Activated CD8-positive, alpha-beta memory T cell treated with anti-CD3 and anti-CD28 coated beads for 4 hours (primary cell): Measurements from ENCODE around the gene KHNYN.

Source experiments
- DNase-seq, 2 donors: peaks; one replicate each; pipeline ENCODE4 v3.0.0-alpha.2; 2020; ENCODE audit warnings: low read depth in 2 of 2

The KHNYN gene

DNA sequence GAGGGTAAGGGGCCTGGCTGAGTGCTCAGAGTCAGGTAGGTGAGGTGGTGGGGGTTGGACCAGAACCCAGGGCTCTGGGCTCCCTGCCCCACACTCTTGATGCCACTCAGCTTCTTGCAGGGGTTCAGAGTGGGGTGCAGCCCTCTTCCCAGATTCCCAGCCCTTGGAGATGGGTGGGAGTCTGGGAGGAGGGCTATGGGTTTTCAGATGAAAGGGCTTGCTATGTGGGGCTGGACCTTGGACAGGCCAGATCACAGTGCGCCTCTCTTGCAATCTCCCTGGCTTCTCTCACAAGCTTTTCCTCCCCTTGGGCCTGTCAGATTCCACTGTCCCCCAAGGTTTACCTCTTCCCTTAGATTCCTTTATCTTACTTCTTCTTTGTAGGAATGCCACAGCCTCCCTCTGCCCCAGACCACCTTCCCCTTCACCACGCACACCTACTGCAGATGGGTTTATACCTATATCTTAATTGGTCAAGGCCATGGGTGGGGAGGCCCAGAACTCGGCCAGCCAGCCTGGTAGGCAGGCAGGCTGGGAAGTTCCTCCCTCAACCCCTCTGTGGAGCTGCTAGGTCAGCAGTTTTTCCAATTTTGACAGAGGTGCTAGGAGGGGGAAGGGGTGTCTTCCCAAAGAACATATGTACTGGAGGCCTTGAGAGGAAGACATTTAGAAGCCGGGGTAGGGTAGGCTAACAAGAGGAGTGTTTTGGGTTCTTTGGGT, 29.6 kb upstream of the KHNYN start:
- DNase-seq, result no peak

DNA sequence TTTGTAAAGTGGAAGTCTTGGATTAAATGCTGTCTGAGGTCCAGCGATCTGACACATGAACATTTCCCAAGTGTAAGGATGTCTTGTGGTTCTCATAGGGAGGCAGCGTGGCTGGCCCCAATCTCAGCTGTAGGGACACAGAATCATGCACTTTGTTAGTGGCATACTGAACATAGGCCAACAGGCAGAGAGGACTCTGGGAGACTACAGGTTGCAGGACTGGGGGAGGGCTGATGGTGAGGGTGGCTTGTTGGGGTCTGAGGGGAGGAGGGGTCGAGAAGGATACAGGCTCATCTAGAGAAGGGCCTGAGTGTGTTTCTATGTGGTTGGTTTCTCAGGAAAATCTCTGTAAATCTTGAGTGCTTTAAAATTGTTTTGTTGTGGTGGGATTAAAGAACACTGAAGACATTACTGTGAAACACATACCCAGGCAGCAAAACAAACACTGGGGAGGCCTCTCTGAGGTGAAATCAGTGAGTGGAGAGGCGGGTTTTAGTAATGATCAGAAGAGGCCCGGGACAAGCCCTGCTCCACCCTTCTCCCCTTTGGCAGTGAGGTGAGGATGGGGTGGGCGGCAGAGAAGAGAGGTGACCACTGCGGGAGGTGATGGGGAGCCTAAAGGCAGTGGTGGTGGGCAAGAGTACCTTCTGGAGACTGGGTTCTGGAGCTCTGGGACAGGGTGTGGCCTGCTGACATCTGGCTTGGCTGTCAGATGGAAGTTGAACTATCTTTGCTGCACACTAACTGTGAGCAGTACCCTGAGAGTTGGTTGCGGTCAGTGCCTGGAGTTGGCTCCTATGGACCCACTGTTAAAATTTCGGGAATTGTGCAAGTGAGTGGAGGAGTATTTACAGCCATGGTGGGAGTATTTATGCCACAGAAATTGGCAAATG, 27.7 kb upstream of the KHNYN start:
- no peak for DNase-seq

DNA sequence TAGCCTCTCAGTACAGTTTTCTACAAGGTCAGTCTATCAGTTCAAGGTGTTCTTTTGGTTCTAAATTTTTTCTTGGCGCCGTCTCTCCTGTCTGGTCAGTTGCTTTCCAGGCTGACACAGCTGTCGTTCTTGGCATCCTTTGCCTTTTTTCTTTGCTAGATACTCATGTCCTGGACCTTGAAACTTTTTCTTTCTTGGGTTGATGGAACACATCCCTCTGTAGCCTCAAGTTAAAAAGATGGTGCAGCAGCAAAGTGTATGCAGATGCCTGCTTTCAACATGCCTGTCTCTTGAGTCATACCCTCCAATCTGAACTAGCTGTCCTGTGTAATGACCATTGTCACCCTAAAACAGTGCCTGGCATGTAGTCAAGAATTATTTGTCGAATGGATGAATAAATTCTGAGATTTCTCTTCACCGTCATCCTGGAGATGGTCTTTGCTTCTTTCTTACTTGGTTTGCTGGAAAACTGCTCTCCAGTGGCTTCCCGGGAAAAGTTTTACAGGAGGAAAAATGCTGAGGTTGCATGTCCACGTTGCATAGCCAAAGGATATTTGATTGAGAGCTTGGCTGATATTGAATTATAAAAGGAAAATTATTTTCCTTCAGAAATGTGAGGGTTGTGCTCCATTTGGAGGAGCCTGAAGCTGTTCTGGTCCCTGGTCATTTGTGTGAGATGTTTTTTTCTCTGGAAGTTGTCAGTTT, 26.3 kb upstream of the KHNYN start:
- no peak for DNase-seq

DNA sequence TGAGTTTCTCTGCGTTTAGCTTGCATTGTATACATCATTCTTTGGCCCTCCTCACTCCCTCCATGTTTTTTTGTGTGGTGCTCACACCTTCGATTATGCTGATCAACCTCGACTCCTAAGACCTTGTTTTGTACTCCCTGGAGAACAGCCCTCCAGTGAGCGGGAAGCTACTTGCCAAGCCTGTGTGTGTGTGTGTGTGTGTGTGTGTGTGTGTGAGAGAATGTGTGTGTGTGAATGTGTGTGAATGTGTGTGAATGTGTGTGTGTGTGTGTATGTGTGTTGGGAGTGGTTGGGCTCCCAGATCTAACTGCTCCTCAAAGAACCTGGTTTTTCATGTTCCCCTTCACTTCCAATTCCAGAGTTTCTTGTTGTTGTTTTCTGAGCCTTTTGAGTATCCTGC, 24.9 kb upstream of the KHNYN start:
- no peak for DNase-seq

DNA sequence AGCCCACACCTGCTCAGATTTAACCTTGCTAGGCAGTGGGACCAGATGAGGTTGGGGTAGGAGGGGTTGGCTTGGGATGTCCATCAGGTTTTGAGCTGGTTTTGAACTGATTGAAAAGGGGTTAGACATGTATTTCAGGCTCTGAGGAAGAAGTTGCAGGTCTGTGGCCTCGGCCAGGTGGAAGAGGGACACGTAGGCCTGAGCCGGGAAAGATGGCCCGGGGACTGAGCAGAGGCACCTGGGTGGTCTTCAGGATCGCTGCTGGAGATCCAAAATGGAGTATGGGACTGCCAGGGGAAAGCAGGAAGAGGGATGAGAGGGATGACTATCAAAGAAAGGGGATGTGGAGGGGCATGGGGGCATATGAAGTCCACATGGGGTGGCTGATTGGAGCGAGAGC, 23.3 kb upstream of the KHNYN start:
- DNase-seq, result no peak

DNA sequence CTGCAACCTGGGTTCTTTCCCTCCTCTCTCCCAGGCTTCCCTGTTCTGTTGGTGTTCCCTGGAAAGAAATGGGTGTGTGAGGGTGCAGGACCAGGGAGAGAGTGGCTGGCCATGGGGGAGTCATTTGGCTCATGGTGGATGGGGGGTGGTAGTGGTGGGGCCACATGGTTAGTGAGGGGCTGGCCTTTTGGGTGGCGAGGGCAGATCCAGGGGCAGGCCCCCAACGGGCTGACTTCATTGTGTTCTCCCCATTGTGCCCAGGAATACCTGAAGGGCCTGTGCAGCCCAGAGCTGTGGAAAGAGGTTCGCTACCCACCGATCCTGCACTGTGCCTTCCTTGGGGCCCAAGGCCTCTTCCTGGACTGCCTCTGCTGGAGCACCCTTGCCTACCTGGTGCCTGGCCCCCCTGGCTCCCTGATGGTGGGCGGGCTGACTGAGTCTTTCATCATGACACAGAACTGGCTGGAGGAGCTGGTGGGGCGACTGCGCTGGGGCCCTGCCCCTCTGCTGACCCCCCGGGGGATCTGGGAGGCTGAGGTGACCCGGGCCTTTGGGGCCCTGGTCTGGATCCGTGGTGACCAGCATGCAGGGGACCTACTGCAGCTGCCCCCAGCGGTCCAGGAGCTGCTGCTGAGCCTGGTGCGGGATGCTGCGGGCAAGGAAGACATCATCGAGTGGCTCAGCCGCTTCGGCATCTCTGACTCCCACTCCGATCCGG, 22.0 kb upstream of the KHNYN start:
- DNase-seq, result no peak

DNA sequence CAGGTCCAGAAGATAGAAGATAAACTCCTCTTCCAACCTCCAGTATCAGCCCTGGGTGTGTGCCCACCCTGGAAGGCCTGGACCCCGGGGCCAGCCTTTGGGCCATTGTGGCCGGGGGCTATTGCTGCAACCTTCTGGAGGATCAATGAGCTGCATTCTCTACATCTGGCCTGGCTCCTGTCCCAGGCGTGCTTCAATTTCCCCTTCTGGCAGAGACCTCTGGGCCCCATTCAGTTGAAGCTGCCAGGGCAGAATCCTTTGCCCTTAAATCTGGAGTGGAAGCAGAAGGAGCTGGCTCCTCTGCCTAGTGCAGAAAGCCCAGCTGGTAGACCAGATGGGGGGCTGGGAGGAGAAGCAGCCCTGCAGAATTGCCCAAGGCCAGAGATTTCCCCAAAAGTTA, 21.0 kb upstream of the KHNYN start:
- no peak for DNase-seq

DNA sequence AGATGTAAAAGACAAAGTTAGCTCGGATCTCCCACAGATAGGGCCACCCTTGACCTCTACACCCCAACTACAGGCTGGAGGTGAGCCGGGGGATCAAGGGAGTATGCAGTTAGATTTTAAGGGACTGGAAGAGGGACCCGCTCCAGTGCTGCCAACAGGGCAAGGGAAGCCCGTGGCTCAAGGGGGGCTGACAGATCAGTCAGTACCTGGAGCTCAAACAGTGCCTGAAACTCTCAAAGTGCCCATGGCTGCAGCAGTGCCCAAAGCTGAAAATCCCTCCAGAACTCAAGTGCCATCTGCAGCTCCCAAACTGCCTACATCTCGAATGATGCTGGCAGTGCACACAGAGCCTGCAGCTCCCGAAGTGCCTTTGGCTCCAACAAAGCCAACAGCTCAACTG, 20.6 kb upstream of the KHNYN start:
- DNase-seq, result no peak

DNA sequence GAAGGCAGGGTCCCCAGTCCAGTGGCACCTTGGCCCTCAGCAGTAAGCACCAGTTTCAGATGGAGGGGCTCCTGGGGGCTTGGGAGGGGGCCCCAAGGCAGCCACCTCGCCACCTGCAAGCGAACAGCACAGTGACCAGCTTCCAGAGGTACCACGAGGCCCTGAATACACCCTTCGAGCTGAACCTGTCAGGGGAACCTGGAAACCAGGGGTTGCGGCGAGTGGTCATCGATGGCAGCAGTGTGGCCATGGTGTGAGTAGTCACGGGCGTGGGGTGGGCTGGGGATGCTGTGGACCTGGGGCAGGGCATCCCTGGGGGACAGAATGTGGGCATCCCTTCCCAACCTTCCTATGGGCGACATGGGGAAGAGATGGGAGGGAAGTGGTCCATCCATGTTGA, 19.8 kb upstream of the KHNYN start:
- DNase-seq, result no peak

DNA sequence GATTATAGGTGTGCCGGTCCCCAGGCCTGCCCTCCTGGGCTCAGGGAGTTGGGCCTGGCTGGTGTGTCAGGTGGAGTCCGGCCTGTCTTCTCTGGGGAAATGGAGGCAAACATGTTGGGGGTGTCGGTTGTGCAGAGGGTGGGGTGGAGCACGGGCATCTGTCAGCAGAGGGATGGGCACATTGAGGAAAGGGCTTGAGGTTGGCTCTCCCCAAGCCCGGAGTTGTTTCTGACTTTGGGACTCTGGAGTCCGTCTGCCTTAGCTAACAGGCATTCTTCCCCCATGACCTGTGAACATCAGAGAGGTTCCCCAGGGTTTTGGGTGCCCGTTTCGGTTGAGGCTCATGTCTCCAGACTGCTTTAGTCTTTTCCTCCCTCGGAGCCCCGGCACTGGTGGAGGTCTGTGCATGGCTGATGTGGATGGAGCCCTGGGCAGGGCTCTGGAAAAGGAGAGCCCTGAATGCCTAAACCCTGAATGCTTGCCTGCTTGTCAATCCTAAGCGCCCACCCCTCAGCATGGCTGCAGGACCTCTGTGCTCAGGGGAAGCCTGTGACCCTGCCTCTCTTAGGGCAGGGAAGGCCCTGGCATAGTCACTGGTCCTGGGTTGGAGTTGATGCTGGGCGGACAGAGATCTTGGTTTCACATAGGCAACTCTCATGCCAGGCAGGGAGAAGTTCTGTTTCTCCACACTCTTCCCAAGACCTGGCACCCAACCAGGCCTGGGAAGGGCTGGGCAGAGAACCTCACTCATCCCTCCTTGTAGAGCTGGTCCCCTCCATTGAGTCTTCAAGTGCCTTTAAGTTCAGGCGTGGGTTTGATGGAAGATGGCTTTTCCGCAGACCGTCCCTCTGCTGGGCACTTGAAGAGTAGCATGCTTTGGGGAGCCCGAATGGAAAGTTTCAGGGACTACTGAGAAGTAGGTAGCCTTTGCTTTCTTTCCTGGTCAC, 18.0 kb upstream of the KHNYN start:
- DNase-seq, result no peak

DNA sequence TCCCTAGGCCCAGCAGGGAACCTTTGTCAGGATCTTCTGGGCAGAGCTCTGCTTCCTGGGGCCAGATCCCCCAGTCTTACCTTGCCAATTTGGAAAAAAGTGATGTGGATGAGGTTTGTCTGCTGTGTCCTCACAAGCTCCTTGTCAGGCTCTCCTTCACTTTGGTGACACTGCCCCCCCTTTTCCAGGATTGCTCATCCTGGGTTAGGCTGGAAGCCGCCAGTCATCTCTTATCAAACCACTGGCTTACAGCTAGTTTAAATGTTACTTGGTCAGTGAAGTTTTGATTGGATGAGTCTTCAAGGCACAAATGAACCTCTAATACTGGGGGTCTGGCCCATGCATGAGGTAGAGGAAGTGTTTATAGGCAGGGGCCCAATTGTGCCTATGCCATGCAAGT, 15.7 kb upstream of the KHNYN start:
- DNase-seq, result no peak

DNA sequence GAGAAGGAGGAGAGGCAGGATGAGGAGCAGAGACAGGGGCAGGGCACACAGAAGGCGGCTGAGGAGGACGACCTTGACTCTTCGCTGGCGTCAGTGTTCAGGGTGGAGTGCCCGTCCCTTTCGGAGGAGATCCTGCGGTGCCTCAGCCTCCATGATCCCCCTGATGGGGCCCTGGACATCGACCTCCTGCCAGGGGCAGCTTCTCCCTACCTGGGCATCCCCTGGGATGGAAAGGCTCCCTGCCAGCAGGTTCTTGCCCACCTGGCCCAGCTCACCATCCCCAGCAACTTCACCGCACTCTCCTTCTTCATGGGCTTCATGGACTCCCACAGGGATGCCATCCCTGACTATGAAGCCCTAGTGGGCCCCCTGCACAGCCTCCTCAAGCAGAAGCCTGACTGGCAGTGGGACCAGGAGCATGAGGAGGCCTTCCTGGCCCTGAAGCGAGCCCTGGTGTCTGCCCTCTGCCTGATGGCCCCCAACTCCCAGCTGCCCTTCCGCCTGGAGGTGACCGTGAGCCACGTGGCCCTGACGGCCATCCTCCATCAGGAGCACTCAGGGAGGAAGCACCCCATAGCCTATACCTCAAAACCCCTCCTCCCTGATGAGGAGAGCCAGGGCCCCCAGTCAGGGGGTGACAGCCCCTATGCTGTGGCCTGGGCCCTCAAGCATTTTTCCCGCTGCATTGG, 14.9 kb upstream of the KHNYN start:
- no peak for DNase-seq

DNA sequence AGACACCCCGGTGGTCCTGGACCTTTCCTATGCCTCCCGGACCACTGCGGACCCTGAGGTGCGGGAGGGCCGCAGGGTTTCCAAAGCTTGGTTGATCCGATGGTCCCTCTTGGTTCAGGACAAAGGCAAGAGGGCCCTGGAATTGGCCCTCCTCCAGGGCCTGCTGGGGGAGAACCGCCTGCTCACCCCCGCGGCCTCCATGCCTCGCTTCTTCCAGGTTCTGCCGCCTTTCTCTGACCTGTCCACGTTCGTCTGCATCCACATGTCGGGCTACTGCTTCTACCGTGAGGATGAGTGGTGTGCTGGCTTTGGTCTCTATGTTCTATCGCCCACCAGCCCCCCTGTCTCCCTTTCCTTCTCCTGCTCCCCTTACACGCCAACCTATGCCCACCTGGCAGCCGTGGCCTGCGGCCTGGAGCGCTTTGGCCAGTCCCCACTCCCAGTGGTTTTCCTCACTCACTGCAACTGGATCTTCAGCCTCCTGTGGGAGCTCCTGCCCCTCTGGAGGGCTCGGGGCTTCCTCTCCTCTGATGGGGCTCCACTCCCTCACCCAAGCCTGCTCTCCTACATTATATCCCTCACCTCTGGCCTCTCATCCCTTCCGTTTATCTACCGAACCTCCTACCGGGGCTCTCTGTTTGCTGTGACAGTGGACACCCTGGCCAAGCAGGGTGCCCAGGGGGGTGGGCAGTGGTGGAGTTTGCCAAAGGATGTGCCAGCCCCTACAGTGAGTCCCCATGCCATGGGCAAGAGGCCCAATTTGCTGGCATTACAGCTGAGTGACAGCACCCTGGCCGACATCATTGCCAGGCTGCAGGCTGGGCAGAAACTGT, 14.1 kb upstream of the KHNYN start:
- DNase-seq, result no peak

DNA sequence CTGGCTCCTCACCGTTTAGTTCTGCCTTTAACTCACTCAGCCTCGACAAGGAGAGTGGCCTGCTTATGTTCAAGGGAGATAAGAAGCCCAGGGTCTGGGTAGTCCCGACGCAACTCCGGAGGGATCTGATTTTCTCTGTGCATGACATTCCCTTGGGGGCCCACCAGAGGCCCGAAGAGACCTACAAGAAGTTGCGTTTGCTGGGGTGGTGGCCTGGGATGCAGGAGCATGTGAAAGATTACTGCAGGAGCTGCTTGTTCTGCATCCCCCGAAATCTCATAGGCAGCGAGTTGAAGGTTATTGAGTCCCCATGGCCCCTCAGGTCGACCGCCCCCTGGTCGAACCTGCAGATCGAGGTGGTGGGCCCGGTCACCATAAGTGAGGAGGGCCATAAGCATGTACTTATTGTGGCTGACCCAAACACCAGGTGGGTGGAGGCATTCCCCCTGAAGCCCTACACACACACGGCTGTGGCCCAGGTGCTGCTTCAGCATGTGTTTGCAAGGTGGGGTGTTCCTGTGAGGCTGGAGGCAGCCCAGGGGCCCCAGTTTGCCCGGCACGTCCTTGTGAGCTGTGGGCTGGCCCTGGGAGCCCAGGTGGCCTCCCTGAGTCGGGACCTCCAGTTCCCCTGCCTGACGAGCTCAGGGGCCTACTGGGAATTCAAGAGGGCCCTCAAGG, 13.4 kb upstream of the KHNYN start:
- no peak for DNase-seq

DNA sequence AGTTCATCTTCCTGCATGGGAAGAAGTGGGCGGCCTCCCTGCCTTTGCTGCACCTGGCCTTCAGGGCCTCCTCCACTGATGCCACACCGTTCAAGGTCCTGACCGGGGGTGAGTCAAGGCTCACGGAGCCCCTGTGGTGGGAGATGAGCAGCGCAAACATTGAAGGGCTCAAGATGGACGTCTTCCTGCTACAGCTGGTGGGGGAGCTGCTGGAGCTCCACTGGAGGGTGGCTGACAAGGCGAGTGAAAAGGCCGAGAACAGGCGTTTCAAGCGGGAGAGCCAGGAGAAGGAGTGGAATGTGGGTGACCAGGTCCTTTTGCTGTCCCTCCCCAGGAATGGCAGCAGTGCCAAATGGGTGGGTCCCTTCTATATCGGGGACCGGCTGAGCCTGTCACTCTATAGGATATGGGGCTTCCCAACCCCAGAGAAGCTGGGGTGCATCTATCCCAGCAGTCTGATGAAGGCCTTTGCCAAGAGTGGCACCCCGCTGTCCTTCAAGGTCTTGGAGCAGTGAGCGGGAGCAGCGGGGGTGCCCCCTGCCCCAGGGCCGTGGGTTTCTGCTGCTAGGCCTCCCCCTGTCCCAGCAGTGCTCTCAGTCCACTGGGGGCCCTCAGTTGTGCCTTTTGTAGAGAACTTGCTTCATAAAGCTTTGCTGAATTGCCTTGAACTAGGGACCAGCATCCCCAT, 12.7 kb upstream of the KHNYN start:
- no peak for DNase-seq

DNA sequence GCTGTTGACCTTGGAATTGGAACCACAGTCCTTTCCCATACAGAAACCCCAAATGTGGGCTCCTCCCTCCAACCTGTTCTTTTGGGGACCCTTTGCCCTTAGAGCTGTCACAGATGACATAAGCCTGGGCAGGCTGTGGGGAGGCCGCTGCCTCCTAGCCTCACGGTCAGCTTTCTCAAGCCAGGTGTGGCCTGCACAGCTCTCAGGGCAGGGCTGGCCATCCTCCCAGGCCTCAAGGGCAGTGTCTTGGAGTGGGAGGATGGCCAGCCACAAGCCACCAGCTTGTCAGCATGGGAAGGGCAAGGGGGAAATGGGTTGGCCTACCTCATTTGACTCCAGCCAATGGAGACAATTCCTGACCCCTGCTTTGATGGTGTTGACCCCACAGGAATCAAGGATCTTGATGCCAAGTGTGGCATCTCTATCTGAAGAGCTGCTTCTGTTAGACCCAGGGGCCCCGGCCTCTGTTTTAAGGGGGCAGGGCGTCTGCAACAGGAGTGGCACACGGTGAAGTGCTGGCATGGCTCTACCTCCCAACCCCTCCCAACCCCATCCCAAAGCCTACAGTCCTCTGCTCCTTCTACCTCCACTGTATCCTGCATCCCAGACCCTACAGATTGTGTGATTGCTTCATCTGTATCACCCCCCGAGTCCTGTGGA, 11.8 kb upstream of the KHNYN start:
- no peak for DNase-seq

DNA sequence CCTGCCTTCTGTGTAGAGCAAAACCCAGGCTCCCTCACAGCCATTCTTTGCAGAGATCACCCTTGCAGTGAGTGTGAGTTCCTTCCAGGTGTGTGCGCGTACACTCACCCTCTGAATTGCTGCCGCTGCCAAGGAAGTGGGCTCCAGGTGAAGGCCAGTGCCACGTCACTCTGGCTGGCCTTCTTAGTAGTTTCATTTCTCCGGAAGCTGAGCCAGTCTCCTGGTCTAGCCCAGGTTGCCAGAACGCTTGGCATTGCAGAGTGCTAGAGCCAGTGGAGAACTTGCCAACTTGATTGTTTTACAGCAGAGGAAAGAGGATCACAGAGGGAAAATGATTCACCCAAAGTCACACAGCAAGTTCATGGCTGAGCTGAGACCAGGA, 11.3 kb upstream of the KHNYN start:
- DNase-seq, result no peak

DNA sequence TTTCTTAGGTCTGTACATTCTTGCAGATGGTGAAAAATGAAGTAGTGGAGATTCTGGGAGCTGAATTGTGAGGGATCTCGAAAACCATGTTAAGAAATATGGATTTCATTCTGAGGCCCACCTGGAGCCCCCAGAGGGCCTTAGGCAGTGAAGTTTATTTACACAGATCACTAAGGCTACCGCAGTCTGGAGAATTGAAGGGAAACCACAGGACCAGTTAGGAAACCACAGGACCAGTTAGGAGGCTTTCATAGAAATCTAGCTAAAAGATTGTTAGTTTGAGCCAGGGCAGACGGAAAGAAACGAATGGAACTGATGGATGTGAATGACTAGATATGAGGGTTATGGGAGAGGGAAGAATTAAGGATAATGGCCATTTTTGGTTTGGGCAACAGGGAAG, 7.5 kb upstream of the KHNYN start:
- no peak for DNase-seq
